Heart right ventricle (tissue), 16 donors: Measurements from ENCODE around the gene AP3S2. TPM values are rescaled to one million over a fixed set of nuclear protein-coding genes. Genes with fewer than 3 reads are reported as not detected.
"Not testable (repeated sequence)": the region's sequence is repeated elsewhere in the genome, so short reads cannot be mapped to it uniquely, and the experiment has no call there.

ENCODE experiments used
- ATAC-seq, 8 donors: fragments of 200-7000 bp; cut with Tn5 transposase; one replicate each; pipeline ENCODE4 v1.9.1; 2020; ENCODE audit warnings: mild to moderate bottlenecking in 8 of 8, moderate library complexity in 8 of 8, moderate number of reproducible peaks in 1 of 8
- DNase-seq, 2 donors: peaks; one replicate each; pipeline ENCODE4 v3.0.0-alpha.2; 2020
- H3K27ac ChIP-seq, 10 donors: fragments of 200-600 bp; sonication (generic) in 2 of 10; one replicate each; pipeline versions ENCODE4 v1.5.0 to v1.8.0; 2020 to 2022; ENCODE audit warnings: mild to moderate bottlenecking in 3 of 10
- H3K27me3 ChIP-seq, 7 donors: fragments of 200-600 bp; one replicate each; pipeline ENCODE4 v1.8.0; 2021 to 2022; ENCODE audit warnings: mild to moderate bottlenecking in 2 of 7
- H3K36me3 ChIP-seq, 9 donors: fragments of 200-600 bp; sonication (generic) in 1 of 9; one replicate each; pipeline versions ENCODE4 v1.5.0 to v1.8.0; 2020 to 2022; ENCODE audit warnings: mild to moderate bottlenecking in 2 of 9
- H3K4me1 ChIP-seq, 9 donors: fragments of 200-600 bp; sonication (generic) in 1 of 9; one replicate each; pipeline versions ENCODE4 v1.5.0 to v1.8.0; 2020 to 2022; ENCODE audit warnings: mild to moderate bottlenecking in 4 of 9
- H3K4me3 ChIP-seq, 10 donors: fragments of 200-600 bp; sonication (generic) in 2 of 10; one replicate each; pipeline versions ENCODE4 v1.5.0 to v1.8.0; 2020 to 2022; ENCODE audit warnings: mild to moderate bottlenecking in 7 of 10, moderate library complexity in 2 of 10
- H3K9me3 ChIP-seq, 11 donors: fragments of 200-600 bp in 10 of 11; sonication (generic) in 2 of 11; one replicate each; pipeline versions ENCODE4 v1.5.0 to v1.8.0; 2013 to 2022; ENCODE audit warnings: mild to moderate bottlenecking in 2 of 11, control low read depth in 1 of 11, moderate library complexity in 1 of 11
- CTCF ChIP-seq, 9 donors: fragments of 200-600 bp; sonication (generic) in 2 of 9; IDR thresholded peaks; one replicate each; pipeline versions ENCODE4 v1.5.0 to v1.8.0; 2021 to 2022; ENCODE audit warnings: antibody characterized with exemption in 9 of 9, mild to moderate bottlenecking in 5 of 9, moderate library complexity in 1 of 9
- WGBS, 2 donors: extraction: QIAGEN DNeasy Blood & Tissue Kit; methylation state at CpG; one replicate each; pipeline ENCODE4 v1.1.7; 2013; ENCODE audit warnings: inconsistent platforms in 1 of 2; 5-methylcytosine and 5-hydroxymethylcytosine counted together
- intact Hi-C, 10 donors: fragments of 100-400 bp; cut with DNase I; formaldehyde crosslinking; loops; one replicate each; pipeline versions ENCODE4 v1.11.1 to v1.14.2; 2022
- polyA plus RNA-seq, 2 donors: library from polyadenylated mRNA; stranded (reverse); fragments of 200-250 nt; gene quantifications; one replicate each; pipeline ENCODE4 v1.2.3, GENCODE V29; 2013
- total RNA-seq, 10 donors: library from RNA; stranded (reverse); fragmentation: NEBNext Ultra II Directional in 3 of 10; extraction: Animal tissue kit (Norgen Biotek cat#: 25700) in 3 of 10; gene quantifications; one replicate each; pipeline versions ENCODE4 v1.2.1 to v1.2.4, GENCODE V29; 2021 to 2023
- donor health status: Arrhythmogenic right ventricular cardiomyopathy.
- donor health status: ischemic (EF 13 %, LVEDD 7.1; RV severe dilation, severe dysfunction).
- donor health status: healthy with polysubstance abuse.
- donor health status: DM: no; HTN: yes; CAD: no.
- donor health status: DM: no; HTN: no; CAD: no.
- donor health status: ischemic (EF 25% LVEDD 6.9; RV normal size, moderate dysfunction).
- donor health status: ischemic (EF 25% LVEDD 5.7; RV mildly dilated, moderate dysfunction).
- donor health status: healthy.
- donor health status: DM: yes; HTN: yes; CAD: no.
- donor health status: Ischemic cardiomyopathy.
- donor health status: ischemic (EF 35%, LVEDD 5.7; RV mildly dilated, moderate dysfunction).
- donor health status: nonischemic (EF 11% LVEDD 7.7; RV severe dilation, severe dysfunction).
- donor health status: DM: yes; HTN: yes; CAD: no.
- donor health status: PGD.
- donor health status: ischemic (EF 29% LVEDD 5.4; RV normal size, mild dysfunction).
- donor health status: nonischemic (EF 23%, LVEDD 6.1; RV moderate dilation, normal function).

The AP3S2 gene
- total and polyA plus RNA-seq, 12 donors = 16.8 to 55.5 (median 45.5) TPM

GRCh38 chr15:89885611-89886010 lies 8.2 kb downstream of the AP3S2 start:
- H3K4me1 ChIP-seq = peaks cover 0 to 3% (median 0%) of the 10 kb centered on the region in 9 donors
- H3K27ac ChIP-seq = no peak overlapping the region
- peaks cover 0 to 88% (median 37%) of the 10 kb centered on the region in 9 donors for H3K36me3 ChIP-seq
- H3K27me3 ChIP-seq = no peaks in the 10 kb centered on the region
- TF ChIP-seq CTCF (IDR thresholded peaks at IDR 0.05) = no peak
- intact Hi-C loops = no loop called here
- no peak overlapping the region for H3K4me3 ChIP-seq
- ATAC-seq (no peak), DNase-seq (no peak)
- 91 to 93% methylated on average over 2 of the region's 2 CpGs for WGBS, 2 donors
- no peaks in the 10 kb centered on the region for H3K9me3 ChIP-seq

GRCh38 chr15:89885179-89885578 lies 8.6 kb downstream of the AP3S2 start:
- ATAC-seq, H3K27me3 ChIP-seq, H3K4me3 ChIP-seq, H3K9me3 ChIP-seq, H3K4me1 ChIP-seq, intact Hi-C loops, DNase-seq: not testable (repeated sequence)
- peaks cover 0 to 93% (median 37%) of the 10 kb centered on the region in 9 donors for H3K36me3 ChIP-seq
- WGBS, 2 donors = 59 to 72% methylated on average over 3 of the region's 3 CpGs
- H3K27ac ChIP-seq = peak overlapping the region in 1 of 10 donors; percentile 27

GRCh38 chr15:89883518-89883917 lies 10.3 kb downstream of the AP3S2 start:
- no peaks in the 10 kb centered on the region for H3K9me3 ChIP-seq
- peaks cover 0 to 100% (median 32%) of the 10 kb centered on the region in 9 donors for H3K36me3 ChIP-seq
- ATAC-seq (no peak), DNase-seq (no peak)
- no peak overlapping the region for H3K4me3 ChIP-seq
- no peaks in the 10 kb centered on the region for H3K27me3 ChIP-seq
- intact Hi-C loops = no loop called here
- no peak for TF ChIP-seq CTCF (IDR thresholded peaks at IDR 0.05)
- H3K4me1 ChIP-seq = no peaks in the 10 kb centered on the region
- WGBS, 2 donors = 88 to 100% methylated on average over 1 of the region's 1 CpG
- H3K27ac ChIP-seq = peak overlapping the region in 1 of 10 donors; percentile 27

- ATAC-seq (no peak), DNase-seq (no peak)
- Histone ChIP-seq H3K4me3 (no peak overlapping the region), H3K27ac (no peak overlapping the region), H3K9me3 (no peaks in the 10 kb centered on the region), H3K4me1 (peaks cover 0 to 17% (median 0%) of the 10 kb centered on the region in 9 donors), H3K36me3 (peaks cover 0 to 100% (median 23%) of the 10 kb centered on the region in 9 donors), H3K27me3 (no peaks in the 10 kb centered on the region)
- intact Hi-C loops = no loop called here
- TF ChIP-seq CTCF (IDR thresholded peaks at IDR 0.05) = no peak
- 57 to 67% methylated on average over 1 of the region's 1 CpG for WGBS, 2 donors
These were observed 13.1 kb downstream of the AP3S2 start for GRCh38 chr15:89880727-89881126.

- ATAC-seq (no peak), DNase-seq (no peak)
- Histone ChIP-seq H3K27me3 (no peaks in the 10 kb centered on the region), H3K4me3 (no peak overlapping the region), H3K36me3 (peaks cover 0 to 93% (median 19%) of the 10 kb centered on the region in 9 donors), H3K9me3 (no peaks in the 10 kb centered on the region), H3K27ac (peak overlapping the region in 1 of 10 donors; percentile 72), H3K4me1 (peaks cover 0 to 29% (median 0%) of the 10 kb centered on the region in 9 donors)
- no peak for TF ChIP-seq CTCF (IDR thresholded peaks at IDR 0.05)
- intact Hi-C loops = loop anchor here in 2 of 10 donors (5.0 kb wide), 2 partner anchors 116 to 131 kb away; no protein-coding TSS in a partner anchor
- 79 to 84% methylated on average over 3 of the region's 3 CpGs for WGBS, 2 donors
These were observed 15.5 kb downstream of the AP3S2 start for GRCh38 chr15:89878323-89878722.
